Gastrocnemius medialis (tissue), 4 donors: ENCODE results near the gene ZNF423. TPM values are rescaled to one million over a fixed set of nuclear protein-coding genes. Genes with fewer than 3 reads are reported as not detected.

Source experiments
- ATAC-seq, 2 donors: fragments of 150-250 bp; one replicate each; pipeline ENCODE4 v1.9.1; 2016
- DNase-seq, 2 donors: peaks; one replicate each; pipeline ENCODE4 v3.0.0-alpha.2; 2019
- H3K27ac ChIP-seq, 4 donors: fragments of 200-600 bp; sonication (generic); 1 replicate in 1 of 4; 2 replicates in 3 of 4; pipeline ENCODE4 v1.5.1; 2016 to 2018; ENCODE audit warnings: mild to moderate bottlenecking in 2 of 4, moderate library complexity in 1 of 4
- H3K27me3 ChIP-seq, 3 donors: fragments of 200-600 bp; sonication (generic) in 2 of 3; 1 replicate in 1 of 3; 2 replicates in 2 of 3; pipeline versions ENCODE4 v1.5.1 to v1.6.0; 2016 to 2019; ENCODE audit warnings: mild to moderate bottlenecking in 1 of 3, moderate library complexity in 1 of 3
- H3K36me3 ChIP-seq, 2 donors: fragments of 200-600 bp; sonication (generic) in 1 of 2; one replicate each; pipeline ENCODE4 v1.5.1; 2017 to 2018
- H3K4me1 ChIP-seq, 2 donors: fragments of 200-600 bp; sonication (generic) in 1 of 2; one replicate each; pipeline ENCODE4 v1.5.1; 2016 to 2017; ENCODE audit warnings: mild to moderate bottlenecking in 2 of 2
- H3K4me3 ChIP-seq, 4 donors: fragments of 200-600 bp; sonication (generic) in 3 of 4; 1 replicate in 1 of 4; 2 replicates in 3 of 4; pipeline ENCODE4 v1.5.1; 2016 to 2019; ENCODE audit warnings: mild to moderate bottlenecking in 2 of 4
- H3K9me3 ChIP-seq, 3 donors: fragments of 200-600 bp; sonication (generic) in 2 of 3; 1 replicate in 1 of 3; 2 replicates in 2 of 3; pipeline ENCODE4 v1.5.1; 2016 to 2019
- CTCF ChIP-seq, 5 experiments: fragments of 450-650 bp in 3 of 5; fragments of 200-600 bp in 2 of 5; sonication (generic) in 2 of 5; IDR thresholded peaks in 4 of 5; conservative IDR thresholded peaks in 1 of 5; 1 replicate in 4 of 5; 2 replicates in 1 of 5; pipeline ENCODE4 v1.5.1; 2016 to 2019; ENCODE audit warnings: antibody characterized with exemption in 5 of 5, mild to moderate bottlenecking in 3 of 5, moderate library complexity in 3 of 5
- POLR2A ChIP-seq, 2 donors: fragments of 450-650 bp; IDR thresholded peaks; one replicate each; pipeline ENCODE4 v1.6.1; 2017; ENCODE audit warnings: antibody characterized with exemption in 2 of 2, mild to moderate bottlenecking in 2 of 2, moderate library complexity in 2 of 2
- in situ Hi-C, 4 donors: fragments of 200-750 bp; cut with MboI; loops; one replicate each; pipeline versions ENCODE4 v1.15.0 to v1.8.0; 2017; ENCODE audit warnings: low sequenced_read_pairs in 4 of 4
- intact Hi-C: fragments of 100-400 bp; cut with DNase I; formaldehyde crosslinking; loops from one replicate; pipeline ENCODE4 v1.15.1; 2023; ENCODE audit warnings: low total_unique reads
- total RNA-seq, 4 donors: library from RNA; depleted of rRNA; stranded (reverse); fragments of >200 nt; gene quantifications; one replicate each; pipeline versions ENCODE4 v1.1.0 to v1.2.3, GENCODE V29; 2016

The ZNF423 gene
- total RNA-seq, 4 donors from 2014 or later = 8.4 to 15.8 (median 12.5) TPM

GRCh38 chr16:49809062-49809461 lies 46.9 kb downstream of the ZNF423 start:
- no peak for TF ChIP-seq POLR2A (IDR thresholded peaks at IDR 0.05)
- Histone ChIP-seq H3K27ac (no peak overlapping the region), H3K36me3 (no peaks in the 10 kb centered on the region), H3K27me3 (no peaks in the 10 kb centered on the region), H3K4me3 (no peak overlapping the region), H3K9me3 (no peaks in the 10 kb centered on the region), H3K4me1 (peaks cover 43 to 53% of the 10 kb centered on the region in 2 donors)
- in situ Hi-C loops = no loop called here
- intact Hi-C loops = no loop called here
- DNase-seq (no peak), ATAC-seq (no peak)

GRCh38 chr16:49806446-49806845 lies 49.5 kb downstream of the ZNF423 start:
- TF ChIP-seq POLR2A (IDR thresholded peaks at IDR 0.05) (no peak), CTCF (IDR thresholded peaks at IDR 0.05 in 4 of 5, conservative IDR thresholded peaks at IDR 0.05 in 1 of 5) (no peak)
- no peak overlapping the region for H3K4me3 ChIP-seq
- H3K36me3 ChIP-seq = no peaks in the 10 kb centered on the region
- H3K4me1 ChIP-seq = peaks cover 18 to 28% of the 10 kb centered on the region in 2 donors
- intact Hi-C loops = no loop called here
- no peaks in the 10 kb centered on the region for H3K9me3 ChIP-seq
- in situ Hi-C loops = no loop called here
- no peak overlapping the region for H3K27ac ChIP-seq
- DNase-seq (no peak), ATAC-seq (no peak)
- H3K27me3 ChIP-seq = no peaks in the 10 kb centered on the region

GRCh38 chr16:49801290-49801689 lies 54.6 kb downstream of the ZNF423 start:
- Histone ChIP-seq H3K27ac (no peak overlapping the region), H3K4me3 (no peak overlapping the region), H3K4me1 (peaks cover 6 to 20% of the 10 kb centered on the region in 2 donors), H3K36me3 (no peaks in the 10 kb centered on the region), H3K9me3 (no peaks in the 10 kb centered on the region), H3K27me3 (no peaks in the 10 kb centered on the region)
- no peak for DNase-seq
- intact Hi-C loops = no loop called here
- in situ Hi-C loops = no loop called here
- no peak for TF ChIP-seq CTCF (IDR thresholded peaks at IDR 0.05 in 4 of 5, conservative IDR thresholded peaks at IDR 0.05 in 1 of 5)
- TF ChIP-seq POLR2A (IDR thresholded peaks at IDR 0.05) = no peak
- no peak for ATAC-seq

- Histone ChIP-seq H3K27me3 (no peaks in the 10 kb centered on the region), H3K36me3 (no peaks in the 10 kb centered on the region), H3K9me3 (no peaks in the 10 kb centered on the region), H3K4me1 (peaks cover 6 to 20% of the 10 kb centered on the region in 2 donors), H3K27ac (no peak overlapping the region), H3K4me3 (no peak overlapping the region)
- in situ Hi-C loops (no loop called here), intact Hi-C loops (no loop called here)
- DNase-seq (no peak), ATAC-seq (no peak)
- no peak for TF ChIP-seq POLR2A (IDR thresholded peaks at IDR 0.05)
- TF ChIP-seq CTCF (IDR thresholded peaks at IDR 0.05 in 4 of 5, conservative IDR thresholded peaks at IDR 0.05 in 1 of 5) = no peak
Observed at GRCh38 chr16:49800876-49801275, 55.0 kb downstream of the ZNF423 start.

GRCh38 chr16:49800441-49800840 lies 55.5 kb downstream of the ZNF423 start:
- ATAC-seq (no peak), DNase-seq (no peak)
- no peak overlapping the region for H3K4me3 ChIP-seq
- TF ChIP-seq POLR2A (IDR thresholded peaks at IDR 0.05) (no peak), CTCF (IDR thresholded peaks at IDR 0.05 in 4 of 5, conservative IDR thresholded peaks at IDR 0.05 in 1 of 5) (no peak)
- peaks cover 6 to 20% of the 10 kb centered on the region in 2 donors for H3K4me1 ChIP-seq
- no peak overlapping the region for H3K27ac ChIP-seq
- no peaks in the 10 kb centered on the region for H3K9me3 ChIP-seq
- no peaks in the 10 kb centered on the region for H3K36me3 ChIP-seq
- no peaks in the 10 kb centered on the region for H3K27me3 ChIP-seq
- intact Hi-C loops = no loop called here
- in situ Hi-C loops = no loop called here
